Stomach (tissue), 9 donors: ENCODE data around the gene FOXK2. TPM values are rescaled to one million over a fixed set of nuclear protein-coding genes. Genes with fewer than 3 reads are reported as not detected.

Source experiments
- DNase-seq, 2 donors: peaks; one replicate each; pipeline versions ENCODE4 v3.0.0 to v3.0.0-alpha.2; 2013 to 2019
- H3K27ac ChIP-seq, 5 donors: fragments of 200-600 bp in 4 of 5; sonication (generic) in 4 of 5; one replicate each; pipeline ENCODE4 v1.5.1; 2013 to 2019; ENCODE audit warnings: mild to moderate bottlenecking in 1 of 5, moderate library complexity in 1 of 5
- H3K27me3 ChIP-seq, 3 donors: fragments of 200-600 bp; sonication (generic); one replicate each; pipeline ENCODE4 v1.5.1; 2017 to 2019; ENCODE audit warnings: mixed run types in 1 of 3
- H3K36me3 ChIP-seq, 4 donors: fragments of 200-600 bp; sonication (generic); 1 replicate in 3 of 4; 2 replicates in 1 of 4; pipeline ENCODE4 v1.5.1; 2016 to 2019
- H3K4me1 ChIP-seq, 4 donors: fragments of 200-600 bp; sonication (generic); one replicate each; pipeline ENCODE4 v1.5.1; 2016 to 2019
- H3K4me3 ChIP-seq, 4 donors: fragments of 200-600 bp; sonication (generic) in 3 of 4; one replicate each; pipeline ENCODE4 v1.5.1; 2016 to 2019; ENCODE audit warnings: mild to moderate bottlenecking in 1 of 4
- H3K9me3 ChIP-seq, 4 donors: fragments of 200-600 bp; sonication (generic); one replicate each; pipeline ENCODE4 v1.5.1; 2016 to 2019
- CTCF ChIP-seq, 7 experiments: fragments of 450-650 bp in 4 of 7; fragments of 200-600 bp in 3 of 7; sonication (generic) in 3 of 7; IDR thresholded peaks; one replicate each; pipeline ENCODE4 v1.5.1; 2016 to 2019; ENCODE audit warnings: antibody characterized with exemption in 7 of 7, control low read depth in 2 of 7, mild to moderate bottlenecking in 1 of 7
- EP300 ChIP-seq: sonication (generic); formaldehyde crosslinking; IDR thresholded peaks from one replicate; pipeline ENCODE4 v1.6.1; 2017; ENCODE audit warnings: antibody characterized with exemption
- POLR2A ChIP-seq, 4 donors: fragments of 450-650 bp; IDR thresholded peaks; one replicate each; pipeline ENCODE4 v1.6.1; 2016; ENCODE audit warnings: antibody characterized with exemption in 4 of 4, control low read depth in 2 of 4, mild to moderate bottlenecking in 1 of 4, moderate library complexity in 1 of 4
- POLR2AphosphoS5 ChIP-seq, 3 donors: sonication (generic); formaldehyde crosslinking; IDR thresholded peaks; one replicate each; pipeline ENCODE4 v1.6.1; 2016; ENCODE audit warnings: antibody characterized with exemption in 3 of 3
- WGBS, 5 donors: extraction: QIAGEN DNeasy Blood & Tissue Kit in 3 of 5; methylation state at CpG; one replicate each; pipeline versions ENCODE4 v1.1.5 to v1.1.7; 2013 to 2018; 5-methylcytosine and 5-hydroxymethylcytosine counted together
- intact Hi-C: fragments of 100-400 bp; cut with DNase I; formaldehyde crosslinking; loops from one replicate; pipeline ENCODE4 v1.15.1; 2023; ENCODE audit warnings: low total_unique reads
- polyA plus RNA-seq, 3 donors: library from polyadenylated mRNA; stranded (reverse); fragments of 200-250 nt; gene quantifications; one replicate each; pipeline ENCODE4 v1.2.3, GENCODE V29; 2013
- total RNA-seq, 5 donors: library from RNA; depleted of rRNA; stranded (reverse); fragments of >200 nt; gene quantifications; one replicate each; pipeline versions ENCODE4 v1.1.0 to v1.2.3, GENCODE V29; 2014 to 2016
- donor health status: healthy with polysubstance abuse.
- donor health status: Bipolar disorder and iron deficiency.
- donor health status: healthy.

FOXK2 gene
- total and polyA plus RNA-seq, 8 donors, result 12.8 to 71.8 (median 31.9) TPM

- Histone ChIP-seq H3K4me1 (peaks cover 0 to 7% (median 0%) of the 10 kb centered on the region in 4 donors), H3K27ac (no peak overlapping the region), H3K4me3 (no peak overlapping the region), H3K9me3 (no peaks in the 10 kb centered on the region), H3K36me3 (peaks cover 42 to 92% (median 85%) of the 10 kb centered on the region in 4 donors), H3K27me3 (no peaks in the 10 kb centered on the region)
- TF ChIP-seq POLR2AphosphoS5 (IDR thresholded peaks at IDR 0.05) (no peak), POLR2A (IDR thresholded peaks at IDR 0.05) (no peak), CTCF (IDR thresholded peaks at IDR 0.05) (no peak), EP300 (no peak)
- no peak for DNase-seq
- intact Hi-C loops, result no loop called here
- 61 to 93% (median 86%) methylated on average over 3 to 20 of the region's 22 CpGs for WGBS, 5 donors
Measured at GRCh38 chr17:82614095-82614631, 94.6 kb downstream of the FOXK2 start.

- 89 to 92% (median 91%) methylated on average over 41 to 45 of the region's 45 CpGs for whole genome bisulfite sequencing, 5 donors
- H3K27ac ChIP-seq, result no peak overlapping the region
- intact Hi-C loops, result no loop called here
- peaks cover 53 to 92% (median 86%) of the 10 kb centered on the region in 4 donors for H3K36me3 ChIP-seq
- no peak overlapping the region for H3K4me3 ChIP-seq
- no peaks in the 10 kb centered on the region for H3K27me3 ChIP-seq
- TF ChIP-seq EP300, result no peak
- no peak for TF ChIP-seq CTCF (IDR thresholded peaks at IDR 0.05)
- TF ChIP-seq POLR2AphosphoS5 (IDR thresholded peaks at IDR 0.05), result no peak
- TF ChIP-seq POLR2A (IDR thresholded peaks at IDR 0.05), result no peak
- DNase-seq, result no peak
- H3K4me1 ChIP-seq, result peaks cover 0 to 7% (median 0%) of the 10 kb centered on the region in 4 donors
- H3K9me3 ChIP-seq, result no peaks in the 10 kb centered on the region
Measured at GRCh38 chr17:82615084-82616020, 95.8 kb downstream of the FOXK2 start.

- Histone ChIP-seq H3K4me3 (no peak overlapping the region), H3K27ac (no peak overlapping the region), H3K4me1 (peaks cover 0 to 5% (median 0%) of the 10 kb centered on the region in 4 donors), H3K36me3 (peaks cover 62 to 92% (median 86%) of the 10 kb centered on the region in 4 donors), H3K9me3 (no peaks in the 10 kb centered on the region), H3K27me3 (no peaks in the 10 kb centered on the region)
- no peak for TF ChIP-seq CTCF (IDR thresholded peaks at IDR 0.05)
- 84 to 89% (median 86%) methylated on average over 22 of the region's 22 CpGs for WGBS, 5 donors
- DNase-seq, result no peak
- intact Hi-C loops, result no loop called here
Measured at GRCh38 chr17:82616021-82616711, 96.6 kb downstream of the FOXK2 start.

- no peak overlapping the region for H3K27ac ChIP-seq
- peaks cover 74 to 100% (median 100%) of the 10 kb centered on the region in 4 donors for H3K36me3 ChIP-seq
- H3K9me3 ChIP-seq, result no peaks in the 10 kb centered on the region
- H3K4me3 ChIP-seq, result no peak overlapping the region
- TF ChIP-seq EP300, result no peak
- no peak for TF ChIP-seq POLR2AphosphoS5 (IDR thresholded peaks at IDR 0.05)
- TF ChIP-seq POLR2A (IDR thresholded peaks at IDR 0.05), result no peak
- TF ChIP-seq CTCF (IDR thresholded peaks at IDR 0.05), result no peak
- intact Hi-C loops, result no loop called here
- WGBS, 5 donors, result 84 to 89% (median 87%) methylated on average over 7 of the region's 7 CpGs
- H3K27me3 ChIP-seq, result no peaks in the 10 kb centered on the region
- no peak for DNase-seq
- H3K4me1 ChIP-seq, result no peaks in the 10 kb centered on the region
Measured at GRCh38 chr17:82619211-82619610, 99.7 kb downstream of the FOXK2 start.
